OCI-LY3 (cell line): ENCODE results near the gene SLFN11.

ENCODE experiments used
- H2AFZ ChIP-seq: fragments of 200-600, 300-600 bp; shearing (Covaris generic); 2 replicates; pipeline ENCODE4 v1.6.0; 2014; ENCODE audit warnings: antibody characterized with exemption, low read depth, low read length
- H3K27ac ChIP-seq: fragments of 200-600, 300-600 bp; sonication (generic); 2 replicates; pipeline ENCODE4 v1.5.1; 2014; ENCODE audit warnings: mild to moderate bottlenecking, low read length, moderate library complexity, mixed read lengths
- H3K27me3 ChIP-seq: fragments of 200-600, 300-600 bp; sonication (generic); 2 replicates; pipeline ENCODE4 v1.6.1; 2014; ENCODE audit warnings: low read depth, low read length, mixed read lengths
- H3K36me3 ChIP-seq: fragments of 200-600, 300-600 bp; sonication (generic); replicated peaks from 2 replicates; pipeline ENCODE3; 2014; ENCODE audit warnings: low read depth, low read length, mixed read lengths
- H3K4me1 ChIP-seq: fragments of 300-600, 200-600 bp; sonication (generic); 2 replicates; pipeline ENCODE4 v1.6.1; 2014; ENCODE audit warnings: low read length, mixed read lengths
- H3K4me2 ChIP-seq: fragments of 200-600, 300-600 bp; sonication (generic); 2 replicates; pipeline ENCODE4 v1.6.1; 2014; ENCODE audit warnings: low read length, mixed read lengths
- H3K4me3 ChIP-seq: fragments of 300-600, 200-600 bp; sonication (generic); 2 replicates; pipeline ENCODE4 v1.5.1; 2014; ENCODE audit warnings: antibody characterized with exemption, mild to moderate bottlenecking, low read length, moderate library complexity
- H3K79me2 ChIP-seq: fragments of 300-600, 200-600 bp; shearing (Covaris generic); 2 replicates; pipeline ENCODE4 v1.6.1; 2014; ENCODE audit warnings: mild to moderate bottlenecking, low read length, mixed read lengths
- H3K9ac ChIP-seq: fragments of 300-600, 200-600 bp; shearing (Covaris generic); 2 replicates; pipeline ENCODE4 v1.6.0; 2014; ENCODE audit warnings: mild to moderate bottlenecking, low read length, moderate library complexity
- H3K9me3 ChIP-seq: fragments of 200-600, 300-600 bp; shearing (Covaris generic); 2 replicates; pipeline ENCODE4 v1.6.1; 2014; ENCODE audit warnings: low read length, mixed read lengths; ENCODE audit not compliant: insufficient read depth
- H4K20me1 ChIP-seq: fragments of 200-600, 300-600 bp; sonication (generic); 2 replicates; pipeline ENCODE4 v1.6.1; 2016; ENCODE audit warnings: low read length, mixed read lengths; ENCODE audit not compliant: insufficient read depth
- CTCF ChIP-seq: fragments of 200-600, 300-600 bp; sonication (generic); IDR thresholded peaks from 2 replicates; pipeline ENCODE4 v1.5.1; 2014; ENCODE audit warnings: antibody characterized with exemption, low read length, low read depth
- EZH2phosphoT487 ChIP-seq: fragments of 200-600 bp; shearing (Covaris generic); IDR thresholded peaks from 2 replicates; pipeline ENCODE4 v1.6.1; 2018; ENCODE audit warnings: antibody characterized with exemption, mixed run types, low read depth

The SLFN11 gene

GRCh38 chr17:35372846-35373533 lies 431 bp downstream of the SLFN11 start:
- Histone ChIP-seq H3K27ac (peak overlapping the region; percentile 84), H3K4me1 (peaks cover 43% of the 10 kb centered on the region), H4K20me1 (peaks cover 36% of the 10 kb centered on the region), H3K9ac (peak overlapping the region; percentile 97), H2AFZ (no peak overlapping the region), H3K4me3 (peak overlapping the region; percentile 89), H3K27me3 (no peaks in the 10 kb centered on the region), H3K79me2 (peaks cover 57% of the 10 kb centered on the region), H3K4me2 (peak overlapping the region; percentile 87), H3K9me3 (0 out of 2 replicates have a peak, but pooled peaks cover 5% of the 10 kb centered on the region), H3K36me3 (peaks cover 29% of the 10 kb centered on the region)
- TF ChIP-seq EZH2phosphoT487: no peak
- TF ChIP-seq CTCF: no peak; the same call in 1 of the 2 replicates

DNA sequence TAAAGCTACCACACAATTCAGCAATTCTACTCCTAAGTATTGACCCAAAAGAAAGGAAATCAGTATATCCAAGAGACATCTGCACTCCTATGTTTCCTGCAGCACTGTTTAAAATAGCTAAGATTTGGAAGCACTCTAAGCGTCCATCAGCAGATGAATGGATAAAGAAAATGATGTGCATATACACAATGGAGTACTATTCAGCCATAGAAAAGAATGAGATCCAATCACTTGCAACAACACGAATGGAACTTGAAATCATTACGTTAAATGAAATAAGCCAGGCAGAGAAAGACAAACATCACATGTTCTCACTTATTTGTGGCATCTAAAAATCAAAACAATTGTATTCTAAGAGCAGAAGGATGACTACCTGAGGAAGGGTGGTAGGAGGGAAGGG lies 1.5 kb downstream of the SLFN11 start:
- Histone ChIP-seq H3K9me3 (0 out of 2 replicates have a peak, but pooled peaks cover 5% of the 10 kb centered on the region), H3K79me2 (peaks cover 67% of the 10 kb centered on the region), H3K36me3 (peaks cover 38% of the 10 kb centered on the region), H3K27me3 (no peaks in the 10 kb centered on the region), H3K4me2 (peak overlapping the region; percentile 87), H3K9ac (no peak overlapping the region), H4K20me1 (peaks cover 46% of the 10 kb centered on the region), H3K27ac (no peak overlapping the region), H2AFZ (no peak overlapping the region), H3K4me3 (peak overlapping the region; percentile 89), H3K4me1 (peaks cover 50% of the 10 kb centered on the region)
- TF ChIP-seq EZH2phosphoT487: no peak
- no peak for TF ChIP-seq CTCF

DNA sequence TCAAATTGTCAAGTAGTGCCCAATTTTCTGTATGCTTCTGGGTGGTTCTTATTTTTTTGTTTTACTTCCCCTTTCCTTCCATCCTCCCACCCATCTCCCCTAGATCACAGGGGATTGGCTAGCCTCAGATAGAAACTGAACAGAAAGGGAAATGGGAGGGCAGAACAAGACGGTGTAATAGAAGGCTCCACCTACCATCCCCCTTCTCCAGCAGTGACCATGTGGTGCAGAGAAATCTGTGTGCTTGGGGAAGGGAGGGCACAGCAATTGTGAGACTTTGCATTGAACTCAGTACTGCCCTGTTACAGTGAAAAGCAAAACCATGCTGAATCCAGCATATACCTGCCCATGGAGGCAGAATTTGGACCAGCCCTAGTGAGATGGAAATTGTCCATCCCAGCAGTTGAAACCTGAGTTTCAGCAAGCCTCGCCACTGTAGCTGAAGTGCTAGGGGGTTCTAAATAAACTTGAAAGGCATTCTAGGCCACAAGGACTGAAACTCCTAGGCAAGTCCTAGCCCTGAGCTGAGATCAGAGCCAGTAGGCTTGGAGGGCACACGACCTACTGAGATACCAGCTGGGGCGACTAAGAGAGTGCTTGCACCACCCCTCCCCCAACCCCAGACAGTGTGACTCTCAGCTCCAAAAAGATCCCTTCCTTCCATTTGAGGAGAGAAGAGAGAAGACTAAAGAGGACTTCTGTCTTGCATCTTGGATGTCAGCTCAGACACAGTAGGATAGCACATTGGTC lies 5.2 kb downstream of the SLFN11 start:
- Histone ChIP-seq H3K4me3 (peak overlapping the region; percentile 46), H3K27ac (peak overlapping the region; percentile 76), H3K4me1 (peaks cover 40% of the 10 kb centered on the region), H2AFZ (no peak overlapping the region), H3K36me3 (peaks cover 64% of the 10 kb centered on the region), H3K27me3 (no peaks in the 10 kb centered on the region), H3K79me2 (peaks cover 93% of the 10 kb centered on the region), H3K9me3 (0 out of 2 replicates have a peak, but pooled peaks cover 5% of the 10 kb centered on the region), H3K9ac (peak overlapping the region; percentile 25; the same call in 1 of the 2 replicates), H4K20me1 (peaks cover 74% of the 10 kb centered on the region), H3K4me2 (peak overlapping the region; percentile 59)
- TF ChIP-seq EZH2phosphoT487: no peak
- TF ChIP-seq CTCF: no peak

- H2AFZ ChIP-seq: no peak overlapping the region
- no peak for TF ChIP-seq CTCF
- TF ChIP-seq EZH2phosphoT487: no peak
- no peak overlapping the region for H3K9ac ChIP-seq
- H3K27me3 ChIP-seq: no peaks in the 10 kb centered on the region
- H3K9me3 ChIP-seq: no peaks in the 10 kb centered on the region
- no peak overlapping the region for H3K27ac ChIP-seq
- H3K79me2 ChIP-seq: peaks cover 76% of the 10 kb centered on the region
- peaks cover 77% of the 10 kb centered on the region for H3K36me3 ChIP-seq
- no peak overlapping the region for H3K4me2 ChIP-seq
- H4K20me1 ChIP-seq: peaks cover 82% of the 10 kb centered on the region
- H3K4me1 ChIP-seq: peaks cover 6% of the 10 kb centered on the region
- H3K4me3 ChIP-seq: no peak overlapping the region
Measured at GRCh38 chr17:35361027-35361426, 12.4 kb downstream of the SLFN11 start.
